Transverse colon (tissue), 4 donors: ENCODE results near the gene RRBP1. TPM values are rescaled to one million over a fixed set of nuclear protein-coding genes. Genes with fewer than 3 reads are reported as not detected.

Source experiments
- DNase-seq: peaks from one replicate; pipeline ENCODE4 v3.0.0-alpha.2; 2019
- H3K27ac ChIP-seq, 4 donors: fragments of 200-600 bp; sonication (generic); 2 replicates each; pipeline ENCODE4 v1.5.1; 2016 to 2018; ENCODE audit warnings: inconsistent platforms in 4 of 4
- H3K27me3 ChIP-seq: fragments of 200-600 bp; sonication (generic); 2 replicates; pipeline ENCODE4 v1.5.1; 2017; ENCODE audit warnings: inconsistent platforms
- H3K36me3 ChIP-seq, 4 donors: fragments of 200-600 bp; sonication (generic); 2 replicates each; pipeline ENCODE4 v1.5.1; 2017 to 2019; ENCODE audit warnings: inconsistent platforms in 4 of 4
- H3K4me1 ChIP-seq, 4 donors: fragments of 200-600 bp; sonication (generic); 2 replicates each; pipeline ENCODE4 v1.5.1; 2017 to 2020; ENCODE audit warnings: inconsistent platforms in 4 of 4
- H3K4me3 ChIP-seq, 4 donors: fragments of 200-600 bp; sonication (generic); 1 replicate in 1 of 4; 2 replicates in 3 of 4; pipeline versions ENCODE4 v1.5.1 to v1.6.1; 2017 to 2019; ENCODE audit warnings: inconsistent platforms in 4 of 4
- H3K9me3 ChIP-seq, 2 donors: fragments of 200-600 bp; sonication (generic); 2 replicates each; pipeline ENCODE4 v1.5.1; 2017 to 2019; ENCODE audit warnings: inconsistent platforms in 2 of 2
- CTCF ChIP-seq, 5 experiments: fragments of 200-600 bp in 3 of 5; fragments of 450-650 bp in 2 of 5; sonication (generic) in 3 of 5; IDR thresholded peaks; 1 replicate in 2 of 5; 2 replicates in 3 of 5; pipeline ENCODE4 v1.5.1; 2016 to 2017; ENCODE audit warnings: antibody characterized with exemption in 5 of 5, inconsistent platforms in 3 of 5, mild to moderate bottlenecking in 2 of 5, moderate library complexity in 1 of 5
- EP300 ChIP-seq: sonication (generic); formaldehyde crosslinking; IDR thresholded peaks from one replicate; pipeline ENCODE4 v1.6.1; 2017; ENCODE audit warnings: antibody characterized with exemption, low read depth
- POLR2A ChIP-seq: fragments of 450-650 bp; IDR thresholded peaks from one replicate; pipeline ENCODE4 v1.6.1; 2016; ENCODE audit warnings: antibody characterized with exemption, mild to moderate bottlenecking, moderate library complexity
- POLR2AphosphoS5 ChIP-seq, 3 donors: sonication (generic); formaldehyde crosslinking; IDR thresholded peaks; one replicate each; pipeline ENCODE4 v1.6.1; 2016; ENCODE audit warnings: antibody characterized with exemption in 3 of 3
- WGBS, 2 donors: methylation state at CpG; one replicate each; pipeline ENCODE4 v1.1.5; 2018; ENCODE audit warnings: low coverage in 1 of 2; 5-methylcytosine and 5-hydroxymethylcytosine counted together
- in situ Hi-C, 4 donors: fragments of 200-750 bp; cut with MboI; loops; one replicate each; pipeline versions ENCODE4 v1.15.0 to v1.15.1; 2017; ENCODE audit warnings: low sequenced_read_pairs in 3 of 4, low pct_ligation_motif_present in 1 of 4, low pct_unique_long_range_greater_than_20kb in 1 of 4
- intact Hi-C: fragments of 100-400 bp; cut with DNase I; formaldehyde crosslinking; loops from one replicate; pipeline ENCODE4 v1.15.1; 2023; ENCODE audit warnings: low total_unique reads
- total RNA-seq, 4 donors: library from RNA; depleted of rRNA; stranded (reverse); fragments of >200 nt; gene quantifications; one replicate each; pipeline ENCODE4 v1.1.0, GENCODE V29; 2016

The RRBP1 gene
- total RNA-seq, 4 donors from 2014 or later: 219 to 403 (median 288) TPM

GRCh38 chr20:17611290-17611539, 70.8 kb downstream of the RRBP1 start:
- no peak for TF ChIP-seq EP300
- TF ChIP-seq CTCF (IDR thresholded peaks at IDR 0.05): peak in 2 of 5 experiments; percentile 58 to 77
- peak in 1 of 3 donors; percentile 5 for TF ChIP-seq POLR2AphosphoS5 (IDR thresholded peaks at IDR 0.05)
- TF ChIP-seq POLR2A: no peak
- intact Hi-C loops (loop anchor here (5.0 kb wide), 1 partner anchor 39 kb away; the partner anchor contains the start of gene DSTN), in situ Hi-C loops (no loop called here)
- no peak for DNase-seq
- peaks cover 0 to 13% (median 4%) of the 10 kb centered on the region in 4 donors for H3K36me3 ChIP-seq
- H3K4me3 ChIP-seq: no peak overlapping the region
- WGBS, 2 donors: 83% methylated on average over 1 of the region's 6 CpGs; no CpG with 5 or more reads in 1 of the 2 donors
- H3K27me3 ChIP-seq: no peaks in the 10 kb centered on the region
- H3K27ac ChIP-seq: peak overlapping the region; percentile 61 to 86 (median 82)
- H3K4me1 ChIP-seq: peaks cover 30 to 75% (median 62%) of the 10 kb centered on the region in 4 donors
- no peaks in the 10 kb centered on the region for H3K9me3 ChIP-seq

- TF ChIP-seq CTCF (IDR thresholded peaks at IDR 0.05) (no peak), POLR2AphosphoS5 (IDR thresholded peaks at IDR 0.05) (peak; percentile 19 to 39 (median 33))
- WGBS, 2 donors: 40% methylated on average over 16 of the region's 19 CpGs; no CpG with 5 or more reads in 1 of the 2 donors
- H3K36me3 ChIP-seq: peaks cover 0 to 8% (median 4%) of the 10 kb centered on the region in 4 donors
- H3K27me3 ChIP-seq: no peaks in the 10 kb centered on the region
- in situ Hi-C loops: no loop called here
- no peak overlapping the region for H3K4me3 ChIP-seq
- peak overlapping the region; percentile 61 to 86 (median 82) for H3K27ac ChIP-seq
- H3K4me1 ChIP-seq: peaks cover 35 to 76% (median 67%) of the 10 kb centered on the region in 4 donors
- no peaks in the 10 kb centered on the region for H3K9me3 ChIP-seq
- intact Hi-C loops: loop anchor here (5.0 kb wide), 1 partner anchor 38 kb away; the partner anchor contains the start of gene DSTN
- peak; percentile 74 for DNase-seq
These were observed 71.3 kb downstream of the RRBP1 start for GRCh38 chr20:17610566-17611289.

GRCh38 chr20:17609811-17610377, 72.1 kb downstream of the RRBP1 start:
- Histone ChIP-seq H3K4me1 (peaks cover 41 to 76% (median 68%) of the 10 kb centered on the region in 4 donors), H3K36me3 (peaks cover 0 to 4% (median under 1%) of the 10 kb centered on the region in 4 donors)

More at GRCh38 chr20:17609811-17610377, 72.1 kb downstream of the RRBP1 start:
- Histone ChIP-seq H3K4me3 (no peak overlapping the region), H3K9me3 (no peaks in the 10 kb centered on the region), H3K27me3 (no peaks in the 10 kb centered on the region), H3K27ac (peak overlapping the region; percentile 61 to 86 (median 82))
- TF ChIP-seq CTCF (IDR thresholded peaks at IDR 0.05): no peak
- TF ChIP-seq POLR2AphosphoS5 (IDR thresholded peaks at IDR 0.05): no peak
- TF ChIP-seq POLR2A: no peak
- TF ChIP-seq EP300: no peak
- intact Hi-C loops (loop anchor here (5.0 kb wide), 1 partner anchor 38 kb away; the partner anchor contains the start of gene DSTN), in situ Hi-C loops (no loop called here)
- 73 to 80% methylated on average over 1 to 8 of the region's 8 CpGs for WGBS, 2 donors
- DNase-seq: no peak
